GM21737 (cell line): ENCODE results near the gene CCR5.
"Not testable (repeated sequence)": the region's sequence is repeated elsewhere in the genome, so short reads cannot be mapped to it uniquely, and the experiment has no call there.

ENCODE experiments used
- ATAC-seq: cut with Tn5 transposase; IDR thresholded peaks from one replicate; pipeline ENCODE4 v1.9.1; 2021; ENCODE audit warnings: mild to moderate bottlenecking, moderate library complexity; ENCODE audit not compliant: unreplicated experiment

Gene CCR5

GRCh38 chr3:46381625-46382024, 10.9 kb downstream of the CCR5 start:
- ATAC-seq, result no peak

GRCh38 chr3:46383211-46383950, 12.6 kb downstream of the CCR5 start:
- no peak for ATAC-seq

- no peak for ATAC-seq
Observed at GRCh38 chr3:46383951-46384330, 13.2 kb downstream of the CCR5 start.

- no peak for ATAC-seq
Observed at GRCh38 chr3:46386205-46386604, 15.5 kb downstream of the CCR5 start.

- not testable (repeated sequence) for ATAC-seq
Observed at GRCh38 chr3:46388847-46389246, 18.1 kb downstream of the CCR5 start.

GRCh38 chr3:46389306-46389705, 18.6 kb downstream of the CCR5 start:
- ATAC-seq, result no peak

GRCh38 chr3:46391526-46391925, 20.8 kb downstream of the CCR5 start:
- ATAC-seq, result not testable (repeated sequence)

GRCh38 chr3:46393011-46393410, 22.3 kb downstream of the CCR5 start:
- ATAC-seq, result no peak

GRCh38 chr3:46393554-46394434, 23.0 kb downstream of the CCR5 start:
- no peak for ATAC-seq

GRCh38 chr3:46395210-46395661, 24.5 kb downstream of the CCR5 start:
- ATAC-seq, result no peak

- no peak for ATAC-seq
Observed at GRCh38 chr3:46395766-46396530, 25.2 kb downstream of the CCR5 start.

- no peak for ATAC-seq
Observed at GRCh38 chr3:46397111-46397510, 26.4 kb downstream of the CCR5 start.

GRCh38 chr3:46398186-46398955, 27.6 kb downstream of the CCR5 start:
- ATAC-seq, result no peak

- ATAC-seq, result no peak
Observed at GRCh38 chr3:46399098-46399497, 28.4 kb downstream of the CCR5 start.

- ATAC-seq, result no peak
Observed at GRCh38 chr3:46399557-46399956, 28.8 kb downstream of the CCR5 start.

- ATAC-seq, result no peak
Observed at GRCh38 chr3:46400000-46400734, 29.4 kb downstream of the CCR5 start.

GRCh38 chr3:46400846-46401245, 30.1 kb downstream of the CCR5 start:
- no peak for ATAC-seq

GRCh38 chr3:46401579-46401978, 30.8 kb downstream of the CCR5 start:
- ATAC-seq, result no peak

- ATAC-seq, result not testable (repeated sequence)
Observed at GRCh38 chr3:46402902-46403301, 32.2 kb downstream of the CCR5 start.
